ENCODE results near the gene KLC1.

KLC1 gene

GRCh38 chr14:103731916-103732867 lies 103.2 kb downstream of the KLC1 start:
- in situ Hi-C loops (cut with HindIII; ENCODE audit: low sequenced_read_pairs), result no loop called here

GRCh38 chr14:103732868-103733620 lies 104.0 kb downstream of the KLC1 start:
- in situ Hi-C loops (cut with HindIII; ENCODE audit: low sequenced_read_pairs), result no loop called here

- in situ Hi-C loops (cut with HindIII; ENCODE audit: low sequenced_read_pairs), result no loop called here
These were observed 104.6 kb downstream of the KLC1 start for GRCh38 chr14:103733651-103734050.

- in situ Hi-C loops (cut with HindIII; ENCODE audit: low sequenced_read_pairs), result no loop called here
These were observed 105.3 kb downstream of the KLC1 start for GRCh38 chr14:103734081-103734888.

- in situ Hi-C loops (cut with HindIII; ENCODE audit: low sequenced_read_pairs), result no loop called here
These were observed 106.0 kb downstream of the KLC1 start for GRCh38 chr14:103735022-103735421.

- in situ Hi-C loops (cut with HindIII; ENCODE audit: low sequenced_read_pairs), result no loop called here
These were observed 106.4 kb downstream of the KLC1 start for GRCh38 chr14:103735439-103735814.

- in situ Hi-C loops (cut with HindIII; ENCODE audit: low sequenced_read_pairs), result no loop called here
These were observed 107.0 kb downstream of the KLC1 start for GRCh38 chr14:103735815-103736545.

GRCh38 chr14:103736546-103737431 lies 107.8 kb downstream of the KLC1 start:
- in situ Hi-C loops (cut with HindIII; ENCODE audit: low sequenced_read_pairs), result no loop called here

- in situ Hi-C loops (cut with HindIII; ENCODE audit: low sequenced_read_pairs), result no loop called here
These were observed 108.5 kb downstream of the KLC1 start for GRCh38 chr14:103737432-103738045.

- in situ Hi-C loops (cut with HindIII; ENCODE audit: low sequenced_read_pairs), result no loop called here
These were observed 109.2 kb downstream of the KLC1 start for GRCh38 chr14:103738166-103738565.

GRCh38 chr14:103738701-103739451 lies 109.9 kb downstream of the KLC1 start:
- in situ Hi-C loops (cut with HindIII; ENCODE audit: low sequenced_read_pairs), result no loop called here

GRCh38 chr14:103739466-103739792 lies 110.4 kb downstream of the KLC1 start:
- in situ Hi-C loops (cut with HindIII; ENCODE audit: low sequenced_read_pairs), result no loop called here

GRCh38 chr14:103739793-103740501 lies 110.9 kb downstream of the KLC1 start:
- in situ Hi-C loops (cut with HindIII; ENCODE audit: low sequenced_read_pairs), result no loop called here

- in situ Hi-C loops (cut with HindIII; ENCODE audit: low sequenced_read_pairs), result no loop called here
These were observed 112.1 kb downstream of the KLC1 start for GRCh38 chr14:103740991-103741689.

- in situ Hi-C loops (cut with HindIII; ENCODE audit: low sequenced_read_pairs), result no loop called here
These were observed 112.9 kb downstream of the KLC1 start for GRCh38 chr14:103741876-103742275.

- in situ Hi-C loops (cut with HindIII; ENCODE audit: low sequenced_read_pairs), result no loop called here
These were observed 113.7 kb downstream of the KLC1 start for GRCh38 chr14:103742499-103743255.
